HepG2 (cell line): ENCODE data around the gene CYP19A1. TPM values are rescaled to one million over a fixed set of nuclear protein-coding genes. Genes with fewer than 3 reads are reported as not detected.

Experiments used
- ATAC-seq: fragments of 200-7000 bp; cut with Tn5 transposase; 3 replicates; pipeline ENCODE4 v1.9.1; 2020; ENCODE audit warnings: mild to moderate bottlenecking, moderate library complexity
- BruUV-seq: library from RNA; stranded (reverse); fragments of 400-500 nt; replicated peaks from 2 replicates; lab custom pipeline; 2021; lab: Mats Ljungman, UMichigan
- CTCF ChIA-PET: fragments of 300-600 bp; formaldehyde crosslinking; extraction: SDS; loops from one replicate; lab custom pipeline; 2021; ENCODE audit warnings: low total read pairs, inconsistent platforms, low intra/inter-chr PET ratio; lab: Yijun Ruan, JAX
- POLR2A ChIA-PET: fragments of 350-600 bp; sonication (Branson Sonifier 250); formaldehyde crosslinking; loops from one replicate; lab custom pipeline; 2020; ENCODE audit warnings: antibody characterized with exemption, inconsistent platforms; lab: Yijun Ruan, JAX
- DNase-seq: peaks from one replicate; pipeline ENCODE4 v3.0.0-alpha.2; 2015; ENCODE audit warnings: low spot score
- FAIRE-seq: peaks from 3 replicates; lab custom pipeline; 2011; peaks lifted over from hg19 to GRCh38; lab: Jason Lieb, UNC
- H2AFZ ChIP-seq: one replicate; pipeline ENCODE4 v1.6.1; 2011; ENCODE audit warnings: low read length, inconsistent platforms
- H3K27ac ChIP-seq: fragments of 300-600 bp; 3 replicates; pipeline ENCODE4 v1.8.0; 2011; ENCODE audit warnings: mixed run types, mild to moderate bottlenecking, mixed read lengths, low read length, inconsistent platforms; ENCODE audit not compliant: insufficient read depth; ENCODE audit errors: extremely low read length
- H3K27me3 ChIP-seq, 2 experiments: fragments of 200-600 bp in 1 of 2; 2 replicates in 1 of 2; 3 replicates in 1 of 2; pipeline versions ENCODE4 v1.6.0 to v1.8.0; 2011; ENCODE audit warnings: low read length in 2 of 2, mild to moderate bottlenecking in 2 of 2, moderate library complexity in 2 of 2, inconsistent platforms in 1 of 2; ENCODE audit not compliant: insufficient read depth in 2 of 2, control insufficient read depth in 1 of 2
- H3K36me3 ChIP-seq, 2 experiments: fragments of 200-600 bp in 1 of 2; replicated peaks in 1 of 2; 2 replicates in 1 of 2; 3 replicates in 1 of 2; pipeline versions ENCODE4 v1.5.1 to v1.8.0; 2011; ENCODE audit warnings: low read length in 2 of 2, inconsistent platforms in 1 of 2; ENCODE audit not compliant: insufficient read depth in 2 of 2, control insufficient read depth in 1 of 2
- H3K4me1 ChIP-seq: 2 replicates; pipeline ENCODE4 v1.5.1; 2012; ENCODE audit warnings: low read length, inconsistent platforms; ENCODE audit not compliant: insufficient read depth
- H3K4me2 ChIP-seq: 2 replicates; pipeline ENCODE4 v1.6.0; 2011; ENCODE audit warnings: low read depth, low read length, inconsistent platforms
- H3K4me3 ChIP-seq, 3 experiments: fragments of 200-600 bp in 1 of 3; sonication (generic), shearing (Covaris generic) in 1 of 3; replicated peaks in 1 of 3; 2 replicates each; pipeline ENCODE4 v1.5.1; 2011 to 2016; ENCODE audit warnings: low read length in 3 of 3, inconsistent platforms in 2 of 3, low read depth in 2 of 3, mild to moderate bottlenecking in 2 of 3, control low read depth in 1 of 3, mixed read lengths in 1 of 3; ENCODE audit not compliant: insufficient read depth in 1 of 3
- H3K79me2 ChIP-seq: one replicate; pipeline ENCODE4 v1.6.1; 2011; ENCODE audit warnings: low read length, inconsistent platforms; ENCODE audit not compliant: insufficient read depth
- H3K9ac ChIP-seq: 2 replicates; pipeline ENCODE4 v1.6.0; 2011; ENCODE audit warnings: mild to moderate bottlenecking, low read depth, low read length, inconsistent platforms; ENCODE audit not compliant: insufficient read depth
- H3K9me3 ChIP-seq: 2 replicates; pipeline ENCODE4 v1.5.1; 2012; ENCODE audit warnings: mild to moderate bottlenecking, low read length
- H4K20me1 ChIP-seq: 2 replicates; pipeline ENCODE4 v1.6.0; 2011; ENCODE audit warnings: inconsistent platforms, mild to moderate bottlenecking, low read length, moderate library complexity; ENCODE audit not compliant: insufficient read depth
- FOXM1 ChIP-seq: sonication (generic); formaldehyde crosslinking; IDR thresholded peaks from 2 replicates; pipeline ENCODE4 v1.5.0; 2020; ENCODE audit warnings: missing genetic modification reagents
- KLF11 ChIP-seq: IDR thresholded peaks from 2 replicates; pipeline ENCODE4 v1.6.1; 2016; ENCODE audit warnings: missing compliant biosample characterization
- PHF8 ChIP-seq: sonication (generic); formaldehyde crosslinking; IDR thresholded peaks from 2 replicates; pipeline ENCODE4 v1.5.0; 2020; ENCODE audit warnings: missing genetic modification reagents
- PLRG1 ChIP-seq: fragments of 450-650 bp; conservative IDR thresholded peaks from 2 replicates; pipeline ENCODE4 v1.6.1; 2016
- PPARG ChIP-seq: conservative IDR thresholded peaks from 2 replicates; pipeline ENCODE4 v1.6.1; 2016; ENCODE audit warnings: missing biosample characterization, missing genetic modification reagents
- SOX5 ChIP-seq: IDR thresholded peaks from 2 replicates; pipeline ENCODE4 v1.6.1; 2016; ENCODE audit warnings: borderline replicate concordance
- ZNF382 ChIP-seq: sonication (generic); formaldehyde crosslinking; IDR thresholded peaks from 2 replicates; pipeline ENCODE4 v1.5.0; 2020; ENCODE audit warnings: missing genetic modification reagents, mild to moderate bottlenecking, borderline replicate concordance
- WGBS: methylation state at CpG from one replicate; pipeline ENCODE4 v1.1.6; 2017; ENCODE audit warnings: low lambda C conversion rate; 5-methylcytosine and 5-hydroxymethylcytosine counted together
- in situ Hi-C: cut with HindIII; loops from 2 replicates; pipeline ENCODE4 v1.10.0; 2017; ENCODE audit warnings: low pct_unique_long_range_greater_than_20kb; ENCODE audit not compliant: extremely low pct_ligation_motif_present
- intact Hi-C: fragments of 100-400 bp; cut with micrococcal nuclease; formaldehyde crosslinking; loops from one replicate; pipeline ENCODE4 v1.10.0; 2022; ENCODE audit not compliant: unreplicated experiment
- polyA plus RNA-seq, 8 experiments: library from polyadenylated mRNA; depleted of rRNA in 3 of 8; stranded (reverse) in 7 of 8; unstranded in 1 of 8; fragments of >200 nt; fragmentation: Illumina TruSeq in 4 of 8; extraction: Trizol in 4 of 8; gene quantifications; 2 replicates each; pipeline versions ENCODE4 v1.2.1 to v1.2.3, GENCODE V29; 2011 to 2016; ENCODE audit warnings: low read depth in 4 of 8, missing spikeins in 1 of 8, mixed read lengths in 1 of 8; ENCODE audit not compliant: insufficient read depth in 1 of 8
- total RNA-seq, 5 experiments: library from RNA; depleted of rRNA; stranded (reverse); fragments of >200 nt; fragmentation: Illumina TruSeq; extraction: Trizol; gene quantifications; 2 replicates each; pipeline ENCODE4 v1.2.3, GENCODE V29; 2016; ENCODE audit warnings: low read depth in 1 of 5
- TF ChIP-seq, protein P1 (sequence below): sonication (generic); formaldehyde crosslinking; conservative IDR thresholded peaks from 2 replicates; pipeline ENCODE4 v1.5.0; 2020; ENCODE audit warnings: missing genetic modification reagents

CYP19A1 gene
- total and polyA plus RNA-seq, 2 of the 13 experiments (the other 11 are each of a cell fraction or from before 2014, with no cell fraction given), result 10.9 to 23.0 TPM

GRCh38 chr15:51201581-51201980, 136.8 kb downstream of the CYP19A1 start:
- no peaks in the 10 kb centered on the region for H3K9me3 ChIP-seq
- no peak overlapping the region for H3K4me2 ChIP-seq
- ChIA-PET POLR2A (no interaction called here), CTCF (no interaction called here)
- H2AFZ ChIP-seq, result no peak overlapping the region
- no peak for ATAC-seq
- no peak for FAIRE-seq
- peaks cover 10% of the 10 kb centered on the region for H3K4me1 ChIP-seq
- no peaks in the 10 kb centered on the region for H3K79me2 ChIP-seq
- TF ChIP-seq, protein P1, sequence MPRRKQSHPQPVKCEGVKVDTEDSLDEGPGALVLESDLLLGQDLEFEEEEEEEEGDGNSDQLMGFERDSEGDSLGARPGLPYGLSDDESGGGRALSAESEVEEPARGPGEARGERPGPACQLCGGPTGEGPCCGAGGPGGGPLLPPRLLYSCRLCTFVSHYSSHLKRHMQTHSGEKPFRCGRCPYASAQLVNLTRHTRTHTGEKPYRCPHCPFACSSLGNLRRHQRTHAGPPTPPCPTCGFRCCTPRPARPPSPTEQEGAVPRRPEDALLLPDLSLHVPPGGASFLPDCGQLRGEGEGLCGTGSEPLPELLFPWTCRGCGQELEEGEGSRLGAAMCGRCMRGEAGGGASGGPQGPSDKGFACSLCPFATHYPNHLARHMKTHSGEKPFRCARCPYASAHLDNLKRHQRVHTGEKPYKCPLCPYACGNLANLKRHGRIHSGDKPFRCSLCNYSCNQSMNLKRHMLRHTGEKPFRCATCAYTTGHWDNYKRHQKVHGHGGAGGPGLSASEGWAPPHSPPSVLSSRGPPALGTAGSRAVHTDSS, result no peak
- no peak for TF ChIP-seq ZNF382 (CRISPR knock-in tag)
- no peak for TF ChIP-seq PLRG1
- TF ChIP-seq FOXM1 (CRISPR knock-in tag), result no peak
- no peak for TF ChIP-seq KLF11
- intact Hi-C loops (no loop called here), in situ Hi-C loops (no loop called here)
- BruUV-seq, result no TSS peak
- H3K27ac ChIP-seq, result no peak overlapping the region
- no peaks in the 10 kb centered on the region for H3K27me3 ChIP-seq
- no peak overlapping the region for H3K4me3 ChIP-seq
- WGBS, result 85% methylated on average over 5 of the region's 5 CpGs
- H3K36me3 ChIP-seq, result no peaks in the 10 kb centered on the region
- DNase-seq, result no peak
- no peak overlapping the region for H3K9ac ChIP-seq
- H4K20me1 ChIP-seq, result no peaks in the 10 kb centered on the region

GRCh38 chr15:51200792-51201191, 137.6 kb downstream of the CYP19A1 start:
- no peak overlapping the region for H3K4me3 ChIP-seq
- no peak overlapping the region for H3K4me2 ChIP-seq
- 64% methylated on average over 3 of the region's 3 CpGs for WGBS
- H3K36me3 ChIP-seq, result no peaks in the 10 kb centered on the region
- BruUV-seq, result no TSS peak
- H3K4me1 ChIP-seq, result peaks cover 10% of the 10 kb centered on the region
- H3K27me3 ChIP-seq, result no peaks in the 10 kb centered on the region
- no peak overlapping the region for H3K9ac ChIP-seq
- CTCF ChIA-PET, result no interaction called here
- TF ChIP-seq SOX5 (CRISPR knock-in tag) (no peak), PHF8 (no peak), PPARG (CRISPR knock-in tag) (no peak)
- TF ChIP-seq, all 625 proteins: peak for 0
- no peak for ATAC-seq
- FAIRE-seq, result no peak
- H2AFZ ChIP-seq, result no peak overlapping the region
- H3K27ac ChIP-seq, result no peak overlapping the region
- H3K9me3 ChIP-seq, result no peaks in the 10 kb centered on the region
- intact Hi-C loops, result no loop called here
- in situ Hi-C loops, result no loop called here
- H4K20me1 ChIP-seq, result no peaks in the 10 kb centered on the region
- H3K79me2 ChIP-seq, result no peaks in the 10 kb centered on the region
- no peak for DNase-seq
- POLR2A ChIA-PET, result no interaction called here
